ENCODE measurements around the gene NPIPA5.
"Not testable (repeated sequence)": the region's sequence is repeated elsewhere in the genome, so short reads cannot be mapped to it uniquely, and the experiment has no call there.

- TF ChIP-seq GABPA (IDR thresholded peaks at IDR 0.05; ENCODE audit: low read depth); CTCF (IDR thresholded peaks at IDR 0.05; ENCODE audit: insufficient read depth, low read length): not testable (repeated sequence)
These were observed 29.4 kb downstream of the NPIPA5 start for GRCh38 chr16:15348721-15349120.

Measured in HL-60 (cell line).